HCT116 (cell line): ENCODE results near the gene NUDT13. TPM values are rescaled to one million over a fixed set of nuclear protein-coding genes. Genes with fewer than 3 reads are reported as not detected.

Source experiments
- ATAC-seq: fragments of 200-7000 bp; cut with Tn5 transposase; 2 replicates; pipeline ENCODE4 v1.9.1; 2020; ENCODE audit warnings: mild to moderate bottlenecking, moderate library complexity
- BruUV-seq: library from RNA; stranded (reverse); fragments of 400-500 nt; replicated peaks from 2 replicates; lab custom pipeline; 2021; lab: Mats Ljungman, UMichigan
- CTCF ChIA-PET: fragments of 300-600 bp; sonication (Branson Sonifier 250); formaldehyde crosslinking; loops from one replicate; lab custom pipeline; 2021; ENCODE audit warnings: antibody characterized with exemption; lab: Charles Lee
- POLR2A ChIA-PET: fragments of 300-600, 350-600 bp; sonication (Branson Sonifier 250); formaldehyde crosslinking; loops from one replicate; lab custom pipeline; 2021; ENCODE audit warnings: antibody characterized with exemption; lab: Charles Lee
- RAD21 ChIA-PET, 2 experiments: fragments of 300-600 bp; sonication (Branson Sonifier 250); formaldehyde crosslinking; loops; one replicate each; lab custom pipeline; 2023; ENCODE audit warnings: low total read pairs in 2 of 2; ENCODE audit not compliant: uncharacterized antibody in 2 of 2, unreplicated experiment in 2 of 2, low non-redundant PET in 1 of 2; lab: Charles Lee
- DNase-seq: peaks from one replicate; pipeline ENCODE4 v3.0.0-alpha.2; 2010; ENCODE audit warnings: low read depth, low spot score
- H2AFZ ChIP-seq: fragments of 200-600 bp; shearing (Covaris generic), sonication (generic); 2 replicates; pipeline ENCODE4 v1.6.1; 2017; ENCODE audit warnings: low read depth, mixed run types, mixed read lengths, antibody characterized with exemption, low read length; ENCODE audit not compliant: poor library complexity, severe bottlenecking
- H3K27ac ChIP-seq: 2 replicates; pipeline ENCODE4 v1.5.1; 2012; ENCODE audit warnings: low read depth, low read length
- H3K27me3 ChIP-seq: fragments of 200-600 bp; sonication (generic); 2 replicates; pipeline ENCODE4 v1.6.1; 2016; ENCODE audit warnings: mixed run types, low read length, mixed read lengths; ENCODE audit not compliant: insufficient read depth
- H3K36me3 ChIP-seq, 2 experiments: fragments of 200-500 bp in 1 of 2; fragments of 200-600 bp in 1 of 2; sonication (Bioruptor generic) in 1 of 2; sonication (generic) in 1 of 2; 2 replicates each; pipeline versions ENCODE4 v1.5.1 to v1.6.1; 2014 to 2016; ENCODE audit warnings: low read length in 2 of 2, inconsistent platforms in 1 of 2, mixed read lengths in 1 of 2, mixed run types in 1 of 2; ENCODE audit not compliant: insufficient read depth in 2 of 2, control insufficient read depth in 1 of 2
- H3K4me1 ChIP-seq, 2 experiments: fragments of 200-600 bp in 1 of 2; sonication (generic) in 1 of 2; 2 replicates each; pipeline versions ENCODE4 v1.5.1 to v1.6.1; 2012 to 2017; ENCODE audit warnings: low read length in 2 of 2, inconsistent platforms in 1 of 2, mild to moderate bottlenecking in 1 of 2, mixed read lengths in 1 of 2, mixed run types in 1 of 2, moderate library complexity in 1 of 2; ENCODE audit not compliant: insufficient read depth in 2 of 2, control insufficient read depth in 1 of 2
- H3K4me2 ChIP-seq: fragments of 200-600 bp; sonication (generic); 2 replicates; pipeline ENCODE4 v1.6.1; 2017; ENCODE audit warnings: mixed run types, low read length, mixed read lengths
- H3K4me3 ChIP-seq, 2 experiments: fragments of 200-600 bp in 1 of 2; sonication (generic) in 1 of 2; replicated peaks in 1 of 2; 2 replicates each; pipeline ENCODE4 v1.5.1; 2011 to 2016; ENCODE audit warnings: low read length in 2 of 2, control low read depth in 1 of 2, low read depth in 1 of 2, mild to moderate bottlenecking in 1 of 2, mixed read lengths in 1 of 2, mixed run types in 1 of 2
- H3K79me2 ChIP-seq: fragments of 200-600 bp; sonication (generic); 2 replicates; pipeline ENCODE4 v1.6.1; 2017; ENCODE audit warnings: mild to moderate bottlenecking, mixed run types, low read length, moderate library complexity, mixed read lengths; ENCODE audit not compliant: insufficient read depth
- H3K9ac ChIP-seq: fragments of 200-600 bp; sonication (generic); 2 replicates; pipeline ENCODE4 v1.6.1; 2016; ENCODE audit warnings: low read length, mixed read lengths
- H3K9me2 ChIP-seq: fragments of 200-600 bp; sonication (generic), shearing (Covaris generic); 2 replicates; pipeline ENCODE4 v1.6.1; 2017; ENCODE audit warnings: mixed run types, mild to moderate bottlenecking, moderate library complexity; ENCODE audit not compliant: insufficient read depth
- H3K9me3 ChIP-seq, 2 experiments: fragments of 200-500 bp in 1 of 2; fragments of 200-600 bp in 1 of 2; sonication (Bioruptor generic) in 1 of 2; sonication (generic) in 1 of 2; 2 replicates each; pipeline ENCODE4 v1.6.1; 2014 to 2017; ENCODE audit warnings: low read length in 2 of 2, mixed read lengths in 2 of 2, inconsistent platforms in 1 of 2, low read depth in 1 of 2, mild to moderate bottlenecking in 1 of 2, mixed run types in 1 of 2, moderate library complexity in 1 of 2; ENCODE audit not compliant: control insufficient read depth in 1 of 2, insufficient read depth in 1 of 2
- H4K20me1 ChIP-seq: fragments of 200-600 bp; sonication (generic), shearing (Covaris generic); 2 replicates; pipeline ENCODE4 v1.6.1; 2017; ENCODE audit warnings: mixed run types, mild to moderate bottlenecking, moderate library complexity; ENCODE audit not compliant: insufficient read depth
- CBX3 ChIP-seq: IDR thresholded peaks from 2 replicates; pipeline ENCODE4 v1.6.1; 2012; ENCODE audit warnings: low read depth
- CTCF ChIP-seq, 3 experiments: fragments of 200-600 bp in 1 of 3; sonication (generic) in 1 of 3; IDR thresholded peaks in 2 of 3; conservative IDR thresholded peaks in 1 of 3; 2 replicates each; pipeline ENCODE4 v1.5.1; 2012 to 2017; ENCODE audit warnings: low read depth in 2 of 3, low read length in 2 of 3, antibody characterized with exemption in 1 of 3, borderline replicate concordance in 1 of 3, control low read depth in 1 of 3, mild to moderate bottlenecking in 1 of 3, mixed read lengths in 1 of 3, mixed run types in 1 of 3, moderate library complexity in 1 of 3; ENCODE audit not compliant: insufficient read depth in 1 of 3
- EGR1 ChIP-seq: IDR thresholded peaks from 2 replicates; pipeline ENCODE4 v1.6.1; 2012; ENCODE audit warnings: low read depth
- ELF1 ChIP-seq: IDR thresholded peaks from 2 replicates; pipeline ENCODE4 v1.6.1; 2012; ENCODE audit warnings: low read depth, borderline replicate concordance
- FOSL1 ChIP-seq: IDR thresholded peaks from 2 replicates; pipeline ENCODE4 v1.6.1; 2012; ENCODE audit warnings: low read depth
- POLR2AphosphoS5 ChIP-seq: IDR thresholded peaks from 2 replicates; pipeline ENCODE4 v1.6.1; 2011; ENCODE audit warnings: mild to moderate bottlenecking, low read depth, low read length, moderate library complexity
- RAD21 ChIP-seq: IDR thresholded peaks from 2 replicates; pipeline ENCODE4 v1.6.1; 2012; ENCODE audit warnings: low read depth, mild to moderate bottlenecking
- SP1 ChIP-seq: IDR thresholded peaks from 2 replicates; pipeline ENCODE4 v1.6.1; 2012; ENCODE audit warnings: low read depth
- intact Hi-C: fragments of 100-400 bp; cut with micrococcal nuclease; formaldehyde crosslinking; loops from 2 replicates; pipeline ENCODE4 v1.10.0; 2022
- total RNA-seq: library from RNA; stranded (reverse); gene quantifications from one replicate; pipeline ENCODE4 v1.2.1, GENCODE V29; 2021; ENCODE audit not compliant: unreplicated experiment

NUDT13 gene
- total RNA-seq, 1 experiment from 2014 or later, result 1.2 TPM

- CTCF ChIA-PET, result interaction anchor here (0.9 kb wide), 1 partner anchor 64 kb away, joined by 3 read pairs; the partner anchor contains the start of gene P4HA1
- no peak for ATAC-seq
- peaks cover 11 to 23% of the 10 kb centered on the region in 2 experiments for H3K36me3 ChIP-seq
Measured at GRCh38 chr10:73161079-73161478, 50.8 kb downstream of the NUDT13 start.

More at GRCh38 chr10:73161079-73161478, 50.8 kb downstream of the NUDT13 start:
- no TSS peak for BruUV-seq
- no peak overlapping the region for H2AFZ ChIP-seq
- ChIA-PET POLR2A (no interaction called here), RAD21 (no interaction called here)
- intact Hi-C loops, result loop anchor here (10.0 kb wide), 1 partner anchor 796 kb away; no protein-coding TSS in a partner anchor
- no peaks in the 10 kb centered on the region for H3K4me1 ChIP-seq
- H3K27me3 ChIP-seq, result no peaks in the 10 kb centered on the region
- H3K9me2 ChIP-seq, result no peaks in the 10 kb centered on the region
- H3K4me2 ChIP-seq, result no peak overlapping the region
- peaks cover 63% of the 10 kb centered on the region for H3K79me2 ChIP-seq
- H3K9me3 ChIP-seq, result no peaks in the 10 kb centered on the region
- DNase-seq, result no peak
- TF ChIP-seq FOSL1 (no peak), SP1 (no peak), RAD21 (no peak), CTCF (IDR thresholded peaks at IDR 0.05 in 2 of 3, conservative IDR thresholded peaks at IDR 0.05 in 1 of 3; ENCODE audit: borderline replicate concordance in 1 of 3, insufficient read depth in 1 of 3, low read depth in 2 of 3, low read length in 2 of 3) (no peak), ELF1 (no peak), POLR2AphosphoS5 (no peak), EGR1 (no peak), CBX3 (no peak)
- no peak overlapping the region for H3K4me3 ChIP-seq
- no peaks in the 10 kb centered on the region for H4K20me1 ChIP-seq
- no peak overlapping the region for H3K27ac ChIP-seq
- H3K9ac ChIP-seq, result no peak overlapping the region
